ENCODE results near the gene SCGB1C2.

Gene SCGB1C2

DNA sequence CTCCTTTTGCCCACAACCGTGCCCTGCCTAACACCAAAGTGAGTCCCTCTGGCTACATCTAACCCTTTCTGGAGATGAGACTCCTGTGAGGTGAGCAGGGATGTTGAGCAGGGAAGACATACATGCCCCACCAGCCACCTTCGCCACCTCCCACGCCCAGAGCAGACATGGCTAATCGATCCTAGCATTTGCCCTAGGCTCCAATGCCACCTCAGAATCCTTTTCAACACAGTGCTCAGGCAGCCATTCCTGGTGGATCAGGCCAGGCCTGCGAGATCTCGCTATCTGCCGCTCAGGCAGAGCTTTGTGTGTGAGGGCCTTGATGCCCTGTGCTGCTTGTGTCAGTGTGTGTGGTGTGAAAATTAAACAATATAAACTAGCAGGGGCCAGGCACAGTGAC, 21.0 kb downstream of the SCGB1C2 start:
- Histone ChIP-seq H3K36me3 (ENCODE audit: insufficient read depth, insufficient read length, low read length) (no peaks in the 10 kb centered on the region), H3K9ac (ENCODE audit: insufficient read length, low read depth) (no peak overlapping the region), H3K4me1 (ENCODE audit: insufficient read depth, insufficient read length) (no peaks in the 10 kb centered on the region), H3K9me3 (ENCODE audit: insufficient read depth, low read length) (no peaks in the 10 kb centered on the region), H3K27me3 (ENCODE audit: insufficient read depth, insufficient read length) (no peaks in the 10 kb centered on the region), H3K4me3 (ENCODE audit: insufficient read length, low read depth) (no peak overlapping the region)
- DNase-seq (ENCODE audit: low read depth, low spot score), result no peak
- no peak for TF ChIP-seq SUZ12 (IDR thresholded peaks at IDR 0.05; ENCODE audit: extremely low read depth, insufficient read depth, insufficient read length)
- no peak for TF ChIP-seq YY1 (IDR thresholded peaks at IDR 0.05; ENCODE audit: insufficient read depth, insufficient read length)
- TF ChIP-seq ZNF274 (IDR thresholded peaks at IDR 0.05; ENCODE audit: low read depth, low read length), result no peak

DNA sequence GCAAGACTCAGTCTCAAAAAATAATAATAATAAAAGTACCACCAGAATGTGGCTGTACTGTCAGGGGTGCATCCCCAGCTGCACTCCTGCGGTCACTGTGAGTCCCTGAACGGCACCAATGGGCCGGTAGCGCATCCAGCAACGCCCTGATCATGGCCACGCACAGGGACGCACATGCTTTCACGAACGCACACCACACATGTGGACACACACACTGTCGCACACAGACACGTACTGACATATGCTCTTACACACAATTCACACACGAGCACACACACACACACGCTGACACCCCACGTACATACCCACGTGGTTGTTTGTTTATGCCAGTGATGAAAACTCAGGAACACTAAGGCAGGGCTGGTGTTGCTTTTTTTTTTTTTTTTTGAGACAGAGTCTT, 22.2 kb downstream of the SCGB1C2 start:
- no peaks in the 10 kb centered on the region for H3K9me3 ChIP-seq (ENCODE audit: insufficient read depth, low read length)
- H3K9ac ChIP-seq (ENCODE audit: insufficient read length, low read depth), result no peak overlapping the region
- TF ChIP-seq YY1 (IDR thresholded peaks at IDR 0.05; ENCODE audit: insufficient read depth, insufficient read length) (no peak), ZNF274 (IDR thresholded peaks at IDR 0.05; ENCODE audit: low read depth, low read length) (no peak), SUZ12 (IDR thresholded peaks at IDR 0.05; ENCODE audit: extremely low read depth, insufficient read depth, insufficient read length) (no peak)

DNA sequence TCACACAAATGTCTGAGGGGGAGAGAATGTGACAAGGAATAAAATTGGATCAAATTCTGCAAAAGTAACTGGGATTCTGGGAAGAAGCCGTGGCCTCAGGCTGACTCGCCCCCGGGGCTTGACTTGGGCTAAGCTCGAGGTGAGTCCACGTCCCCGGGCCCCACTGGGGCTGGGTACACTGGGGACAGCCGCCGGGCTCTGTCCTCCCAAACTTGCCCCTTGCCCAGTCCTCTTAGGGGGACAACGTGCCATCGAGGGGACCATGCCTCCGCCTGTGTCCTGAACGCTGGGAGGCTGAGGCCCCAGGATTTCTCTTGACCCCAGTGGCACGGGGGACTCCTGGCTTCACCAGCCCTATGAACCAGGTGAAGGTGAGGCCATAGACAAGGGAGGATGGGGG, 23.0 kb downstream of the SCGB1C2 start:
- H3K4me3 ChIP-seq (ENCODE audit: insufficient read length, low read depth), result no peak overlapping the region
- TF ChIP-seq SUZ12 (IDR thresholded peaks at IDR 0.05; ENCODE audit: extremely low read depth, insufficient read depth, insufficient read length) (no peak), ZNF274 (IDR thresholded peaks at IDR 0.05; ENCODE audit: low read depth, low read length) (no peak), YY1 (IDR thresholded peaks at IDR 0.05; ENCODE audit: insufficient read depth, insufficient read length) (no peak)
- no peak overlapping the region for H3K9ac ChIP-seq (ENCODE audit: insufficient read length, low read depth)
- no peak for DNase-seq (ENCODE audit: low read depth, low spot score)
- H3K36me3 ChIP-seq (ENCODE audit: insufficient read depth, insufficient read length, low read length), result no peaks in the 10 kb centered on the region
- H3K27me3 ChIP-seq (ENCODE audit: insufficient read depth, insufficient read length), result no peaks in the 10 kb centered on the region
- H3K9me3 ChIP-seq (ENCODE audit: insufficient read depth, low read length), result no peaks in the 10 kb centered on the region
- no peaks in the 10 kb centered on the region for H3K4me1 ChIP-seq (ENCODE audit: insufficient read depth, insufficient read length)

More for the DNA sequence above, 22.2 kb downstream of the SCGB1C2 start:
- Histone ChIP-seq H3K4me1 (ENCODE audit: insufficient read depth, insufficient read length) (no peaks in the 10 kb centered on the region), H3K27me3 (ENCODE audit: insufficient read depth, insufficient read length) (no peaks in the 10 kb centered on the region), H3K4me3 (ENCODE audit: insufficient read length, low read depth) (no peak overlapping the region), H3K36me3 (ENCODE audit: insufficient read depth, insufficient read length, low read length) (no peaks in the 10 kb centered on the region)
- no peak for DNase-seq (ENCODE audit: low read depth, low spot score)

DNA sequence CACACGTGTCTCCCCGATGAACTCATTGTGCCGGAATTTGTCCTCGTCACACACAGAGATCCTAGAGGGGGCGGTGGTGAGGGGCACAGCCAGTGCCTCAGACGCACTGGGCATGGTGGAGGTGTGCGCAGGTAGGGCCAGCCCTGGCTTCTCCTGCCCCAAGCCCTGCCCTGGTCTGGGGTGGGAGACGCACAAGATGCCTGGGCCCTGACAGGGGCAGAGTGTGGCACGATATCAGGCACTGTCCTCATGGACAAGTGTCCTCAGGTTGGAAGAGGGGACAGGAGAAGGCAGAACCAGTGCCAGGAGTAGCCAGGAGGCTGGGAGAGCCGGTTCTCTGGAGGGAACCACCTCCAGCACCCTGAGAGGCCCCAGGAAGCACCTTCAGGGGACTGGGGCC, 24.1 kb downstream of the SCGB1C2 start:
- Histone ChIP-seq H3K9me3 (ENCODE audit: insufficient read depth, low read length) (no peaks in the 10 kb centered on the region), H3K36me3 (ENCODE audit: insufficient read depth, insufficient read length, low read length) (no peaks in the 10 kb centered on the region), H3K27me3 (ENCODE audit: insufficient read depth, insufficient read length) (no peaks in the 10 kb centered on the region), H3K4me3 (ENCODE audit: insufficient read length, low read depth) (no peak overlapping the region), H3K4me1 (ENCODE audit: insufficient read depth, insufficient read length) (no peaks in the 10 kb centered on the region), H3K9ac (ENCODE audit: insufficient read length, low read depth) (no peak overlapping the region)
- no peak for DNase-seq (ENCODE audit: low read depth, low spot score)
- TF ChIP-seq YY1 (IDR thresholded peaks at IDR 0.05; ENCODE audit: insufficient read depth, insufficient read length), result no peak
- no peak for TF ChIP-seq ZNF274 (IDR thresholded peaks at IDR 0.05; ENCODE audit: low read depth, low read length)
- TF ChIP-seq SUZ12 (IDR thresholded peaks at IDR 0.05; ENCODE audit: extremely low read depth, insufficient read depth, insufficient read length), result no peak

DNA sequence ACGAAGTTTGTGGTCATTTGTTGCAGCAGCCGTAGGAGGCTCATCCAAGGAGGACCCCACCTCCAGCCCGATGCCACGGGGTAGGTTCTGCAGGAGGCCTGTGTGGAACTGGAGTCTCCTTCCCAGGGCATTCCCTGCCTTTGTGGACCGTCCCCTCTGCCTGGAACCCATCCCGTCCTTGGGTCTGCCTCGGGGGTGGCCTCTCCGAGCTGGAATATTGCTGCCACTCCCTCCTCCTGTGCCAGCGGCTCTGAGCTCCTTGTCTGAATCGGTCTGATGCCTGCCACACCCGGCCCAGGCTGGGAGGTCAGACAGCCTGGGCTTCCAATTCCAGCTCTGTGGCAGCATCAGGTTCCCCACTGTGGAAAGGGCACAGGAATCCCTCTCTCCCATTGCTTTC, 25.3 kb downstream of the SCGB1C2 start:
- Histone ChIP-seq H3K4me1 (ENCODE audit: insufficient read depth, insufficient read length) (no peaks in the 10 kb centered on the region), H3K27me3 (ENCODE audit: insufficient read depth, insufficient read length) (no peaks in the 10 kb centered on the region), H3K36me3 (ENCODE audit: insufficient read depth, insufficient read length, low read length) (no peaks in the 10 kb centered on the region), H3K9me3 (ENCODE audit: insufficient read depth, low read length) (no peaks in the 10 kb centered on the region), H3K9ac (ENCODE audit: insufficient read length, low read depth) (no peak overlapping the region), H3K4me3 (ENCODE audit: insufficient read length, low read depth) (no peak overlapping the region)
- DNase-seq (ENCODE audit: low read depth, low spot score), result no peak
- TF ChIP-seq YY1 (IDR thresholded peaks at IDR 0.05; ENCODE audit: insufficient read depth, insufficient read length) (no peak), ZNF274 (IDR thresholded peaks at IDR 0.05; ENCODE audit: low read depth, low read length) (no peak), SUZ12 (IDR thresholded peaks at IDR 0.05; ENCODE audit: extremely low read depth, insufficient read depth, insufficient read length) (no peak)

DNA sequence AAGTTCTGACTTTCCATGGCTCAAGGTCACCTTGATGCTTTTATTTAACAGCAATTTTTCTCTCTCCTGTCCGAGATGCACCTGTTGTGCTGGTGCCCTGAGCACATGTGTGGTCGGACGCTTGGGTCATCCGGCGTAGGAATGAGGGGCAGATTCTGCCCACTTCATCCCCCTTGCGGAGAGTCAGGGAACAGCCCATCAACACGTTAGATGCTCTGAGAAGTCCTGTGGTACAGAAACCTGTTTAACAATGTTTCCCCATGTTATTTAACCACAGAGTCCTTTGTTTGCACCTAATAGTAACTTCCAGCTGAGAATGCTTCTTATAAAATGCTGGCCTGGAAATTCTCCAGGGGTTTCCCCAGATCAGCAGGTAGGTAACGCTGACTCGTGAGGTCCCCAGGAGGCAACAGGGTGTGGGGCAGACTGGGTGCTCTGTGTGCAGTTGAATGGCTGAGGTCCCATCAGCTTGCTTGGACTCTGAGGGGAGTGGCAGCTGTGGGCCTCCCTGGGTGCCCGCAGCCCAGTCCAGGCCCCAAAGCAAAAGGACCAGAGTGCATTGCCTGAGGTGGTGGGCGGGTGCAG, 26.2 kb downstream of the SCGB1C2 start:
- H3K4me3 ChIP-seq (ENCODE audit: insufficient read length, low read depth), result no peak overlapping the region
- TF ChIP-seq SUZ12 (IDR thresholded peaks at IDR 0.05; ENCODE audit: extremely low read depth, insufficient read depth, insufficient read length) (no peak), ZNF274 (IDR thresholded peaks at IDR 0.05; ENCODE audit: low read depth, low read length) (no peak), YY1 (IDR thresholded peaks at IDR 0.05; ENCODE audit: insufficient read depth, insufficient read length) (no peak)
- no peaks in the 10 kb centered on the region for H3K4me1 ChIP-seq (ENCODE audit: insufficient read depth, insufficient read length)
- H3K27me3 ChIP-seq (ENCODE audit: insufficient read depth, insufficient read length), result no peaks in the 10 kb centered on the region
- DNase-seq (ENCODE audit: low read depth, low spot score), result no peak
- H3K9me3 ChIP-seq (ENCODE audit: insufficient read depth, low read length), result no peaks in the 10 kb centered on the region
- H3K36me3 ChIP-seq (ENCODE audit: insufficient read depth, insufficient read length, low read length), result no peaks in the 10 kb centered on the region
- no peak overlapping the region for H3K9ac ChIP-seq (ENCODE audit: insufficient read length, low read depth)

DNA sequence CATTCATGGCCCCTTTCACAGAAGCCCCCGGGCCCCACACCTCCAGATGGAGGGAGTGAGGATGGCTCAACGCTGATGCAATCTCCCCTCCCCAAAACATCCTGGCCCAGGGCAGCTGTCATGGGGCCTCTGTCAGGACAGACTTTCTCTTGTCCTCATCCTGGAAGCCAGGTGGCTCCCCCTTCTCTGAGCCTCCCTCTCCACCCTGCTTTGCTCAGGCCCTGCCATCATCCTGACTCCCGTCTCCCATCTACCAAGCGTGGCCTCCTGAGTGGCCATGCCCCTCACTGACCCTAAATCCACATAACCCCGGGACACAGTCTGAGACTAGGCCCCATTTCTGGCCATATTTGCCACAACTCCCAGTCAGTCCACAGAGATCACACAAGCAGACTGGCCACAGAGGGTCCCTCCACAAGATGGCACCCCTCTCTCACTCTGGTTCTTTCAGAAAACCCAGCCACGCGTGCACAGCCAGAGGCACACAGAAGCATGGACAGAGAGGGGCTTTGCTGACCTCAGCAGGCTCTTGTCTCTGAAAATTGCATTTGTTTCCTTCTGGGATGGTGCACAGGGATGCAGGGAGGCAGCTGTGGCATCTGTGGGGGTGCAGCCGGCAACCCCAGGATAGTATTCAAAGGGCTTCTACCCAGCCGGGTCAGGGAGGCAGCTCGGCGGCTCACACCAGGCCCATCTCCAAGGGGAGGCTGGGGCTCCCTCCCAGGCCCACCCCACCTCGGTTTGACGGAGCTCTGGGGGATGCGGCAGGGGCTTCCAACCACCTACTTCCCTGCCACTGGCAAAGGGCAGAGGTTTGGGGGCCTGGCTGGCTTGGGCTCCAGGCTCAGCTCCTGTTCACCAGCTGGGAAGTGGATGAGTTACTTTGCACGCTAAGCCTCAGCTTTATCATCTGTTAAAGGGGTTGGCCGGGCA, 27.2 kb downstream of the SCGB1C2 start:
- H3K4me3 ChIP-seq (ENCODE audit: insufficient read length, low read depth), result no peak overlapping the region
- H3K9me3 ChIP-seq (ENCODE audit: insufficient read depth, low read length), result no peaks in the 10 kb centered on the region
- peak; percentile 20 for DNase-seq (ENCODE audit: low read depth, low spot score)
- no peaks in the 10 kb centered on the region for H3K4me1 ChIP-seq (ENCODE audit: insufficient read depth, insufficient read length)
- H3K9ac ChIP-seq (ENCODE audit: insufficient read length, low read depth), result no peak overlapping the region
- no peaks in the 10 kb centered on the region for H3K36me3 ChIP-seq (ENCODE audit: insufficient read depth, insufficient read length, low read length)
- TF ChIP-seq SUZ12 (IDR thresholded peaks at IDR 0.05; ENCODE audit: extremely low read depth, insufficient read depth, insufficient read length) (no peak), YY1 (IDR thresholded peaks at IDR 0.05; ENCODE audit: insufficient read depth, insufficient read length) (no peak), ZNF274 (IDR thresholded peaks at IDR 0.05; ENCODE audit: low read depth, low read length) (no peak)
- H3K27me3 ChIP-seq (ENCODE audit: insufficient read depth, insufficient read length), result no peaks in the 10 kb centered on the region

All from NT2/D1 (cell line).